Measurements from ENCODE around the gene OR10A6.

Gene OR10A6, protein sequence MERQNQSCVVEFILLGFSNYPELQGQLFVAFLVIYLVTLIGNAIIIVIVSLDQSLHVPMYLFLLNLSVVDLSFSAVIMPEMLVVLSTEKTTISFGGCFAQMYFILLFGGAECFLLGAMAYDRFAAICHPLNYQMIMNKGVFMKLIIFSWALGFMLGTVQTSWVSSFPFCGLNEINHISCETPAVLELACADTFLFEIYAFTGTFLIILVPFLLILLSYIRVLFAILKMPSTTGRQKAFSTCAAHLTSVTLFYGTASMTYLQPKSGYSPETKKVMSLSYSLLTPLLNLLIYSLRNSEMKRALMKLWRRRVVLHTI

DNA sequence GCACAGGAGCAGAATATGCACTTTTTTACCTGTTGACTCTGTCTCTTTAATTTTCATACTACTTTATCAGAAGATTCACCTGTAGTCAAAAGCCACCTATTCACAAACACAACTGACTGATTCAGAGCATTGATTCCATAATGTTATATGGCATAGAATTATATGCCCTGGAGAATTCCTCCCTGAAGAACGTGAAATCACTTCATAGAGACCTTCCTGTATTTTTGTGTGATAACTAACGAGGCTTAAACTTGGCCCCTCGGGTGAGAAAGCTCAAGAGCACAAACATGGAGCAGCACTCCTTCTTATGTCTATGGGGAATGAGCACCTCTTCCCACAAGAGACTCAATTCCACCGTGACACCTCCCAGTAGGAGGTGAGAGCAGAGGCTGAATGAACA lies at the start of gene OR10A6:
OR10A6 (minus strand) TSS at position 101 of the 400 bp plus-strand sequence. CDS start 2,606 bp downstream, outside the sequence.
- DNase-seq (ENCODE audit: low spot score), result no peak

DNA sequence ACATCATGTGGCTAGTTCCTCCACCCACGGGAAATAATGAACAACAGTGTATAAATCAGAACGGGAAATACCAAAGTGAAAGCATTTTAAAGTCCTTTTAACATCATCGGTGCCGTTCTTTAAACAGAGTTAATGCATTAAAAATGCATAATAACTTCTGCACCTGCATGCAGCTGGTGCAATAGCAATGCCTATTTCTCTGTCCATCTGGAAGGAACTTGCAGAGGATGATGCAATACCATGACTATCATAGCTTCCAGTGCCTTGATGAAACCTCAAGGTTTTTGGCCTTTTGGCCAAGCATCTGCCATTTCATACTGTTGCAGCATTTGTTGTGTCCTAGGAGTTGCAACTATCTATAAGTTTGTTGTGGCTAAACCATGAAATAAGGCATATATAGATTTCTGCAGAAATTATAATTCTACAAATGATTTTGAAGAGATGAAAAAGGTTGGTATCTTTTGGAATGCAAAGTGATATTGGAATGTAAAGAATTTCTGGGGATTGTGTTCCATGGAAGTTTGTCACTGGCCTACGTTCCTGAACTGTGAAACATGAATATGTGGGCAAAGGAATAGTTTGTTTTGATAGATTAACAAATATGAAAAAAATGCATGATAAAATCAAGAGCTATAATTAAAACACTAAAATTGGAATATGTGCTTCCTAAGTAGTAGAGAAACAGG lies 46.3 kb upstream of the OR10A6 start:
- no peak for DNase-seq (ENCODE audit: low spot score)

DNA sequence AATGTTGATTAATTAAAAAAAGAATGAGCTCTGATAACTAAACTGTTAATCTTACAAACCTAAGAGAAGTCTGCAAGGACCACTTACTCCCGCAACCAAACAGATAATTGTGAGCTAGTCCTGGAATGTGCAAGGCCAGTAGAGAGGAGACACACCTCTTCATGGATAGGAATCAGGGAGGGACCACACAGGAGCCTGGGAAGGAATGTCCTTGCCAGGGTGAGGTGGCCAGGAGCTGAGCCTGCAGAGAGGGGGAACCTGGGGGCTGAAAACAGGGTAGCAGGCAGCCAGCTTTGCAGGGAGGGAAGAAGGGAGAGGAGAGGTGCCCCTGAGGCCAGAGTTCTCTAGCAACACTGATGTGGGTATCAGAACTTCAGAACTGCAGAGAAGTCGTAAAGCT lies 43.6 kb upstream of the OR10A6 start:
- no peak for DNase-seq (ENCODE audit: low spot score)

DNA sequence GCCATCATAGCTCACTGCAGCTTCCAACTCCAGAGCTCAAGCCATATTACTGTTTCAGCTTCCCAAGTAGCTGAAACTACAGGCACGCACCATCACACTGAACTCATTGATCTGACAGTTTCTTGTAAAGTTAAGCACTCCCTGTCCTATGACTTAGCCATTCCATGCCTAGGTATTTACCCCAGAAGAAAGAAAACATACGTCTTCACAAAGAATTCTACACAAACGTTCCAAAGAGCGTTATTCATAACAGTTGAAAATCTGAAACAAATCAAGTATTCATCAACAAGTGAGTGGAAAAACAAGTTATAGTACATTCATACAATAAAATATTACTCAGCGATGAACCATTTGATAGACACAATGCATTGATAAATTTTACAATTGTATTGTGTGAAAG lies 41.9 kb upstream of the OR10A6 start:
- no peak for DNase-seq (ENCODE audit: low spot score)

DNA sequence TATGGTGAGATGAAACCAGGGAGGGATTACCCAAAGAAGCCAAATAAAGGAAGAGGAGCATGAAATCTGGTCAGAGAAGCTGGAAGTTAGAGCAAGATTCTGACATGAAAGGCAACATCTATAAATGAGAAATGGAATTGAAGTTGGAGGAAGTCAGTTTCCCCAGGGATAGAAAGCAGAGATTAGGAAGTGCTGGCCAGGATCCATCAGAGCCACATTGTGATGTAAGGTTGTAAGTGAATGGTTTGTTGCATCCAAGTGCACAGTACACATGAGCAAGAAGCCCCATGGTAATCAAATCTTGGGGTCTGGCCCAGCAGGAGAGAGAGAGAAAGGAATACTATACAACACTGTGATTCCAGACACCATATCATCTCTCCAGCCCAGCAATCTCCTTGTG lies 40.8 kb upstream of the OR10A6 start:
- DNase-seq (ENCODE audit: low spot score), result no peak

DNA sequence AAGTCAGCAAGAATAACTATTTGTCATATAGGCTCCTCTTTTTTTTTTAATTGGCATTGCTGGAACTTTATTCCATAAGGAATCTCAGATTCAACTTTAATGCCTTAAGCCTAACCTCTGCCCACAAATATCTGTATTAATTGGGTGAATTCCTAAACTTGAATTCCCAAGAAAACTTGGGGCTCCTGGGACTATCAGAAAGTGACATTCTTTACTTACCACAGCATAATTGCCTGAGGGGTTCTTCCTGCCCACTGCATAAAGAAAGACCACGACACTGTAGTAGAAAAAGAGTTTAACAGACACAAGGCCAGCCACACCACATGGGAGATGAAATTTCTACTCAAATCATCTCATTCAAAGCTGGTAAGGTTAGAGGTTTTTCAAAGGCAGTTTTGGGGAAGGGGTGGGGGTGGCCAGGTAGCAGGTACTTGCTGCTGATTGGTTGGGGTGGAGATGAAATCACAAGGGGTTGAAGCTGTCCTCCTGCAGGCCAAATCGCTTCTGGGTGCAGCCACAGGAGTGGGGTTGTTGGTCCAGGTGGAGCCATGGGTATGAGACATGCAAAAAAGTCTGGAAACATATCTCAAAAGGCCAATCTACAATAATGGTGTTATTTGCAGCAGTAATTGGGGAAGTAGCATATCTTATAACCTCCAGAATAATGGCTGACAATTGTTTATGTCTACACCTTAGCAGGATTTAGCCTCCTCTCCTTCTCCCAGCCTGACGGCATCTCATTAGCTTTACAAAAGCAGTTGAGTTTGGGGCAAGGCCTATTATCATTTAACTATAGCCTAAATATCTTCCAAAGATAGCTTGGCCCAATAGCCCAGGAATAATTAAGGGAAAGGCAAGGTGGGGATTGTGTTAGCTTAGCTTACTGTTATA lies 38.9 kb upstream of the OR10A6 start:
- no peak for DNase-seq (ENCODE audit: low spot score)

DNA sequence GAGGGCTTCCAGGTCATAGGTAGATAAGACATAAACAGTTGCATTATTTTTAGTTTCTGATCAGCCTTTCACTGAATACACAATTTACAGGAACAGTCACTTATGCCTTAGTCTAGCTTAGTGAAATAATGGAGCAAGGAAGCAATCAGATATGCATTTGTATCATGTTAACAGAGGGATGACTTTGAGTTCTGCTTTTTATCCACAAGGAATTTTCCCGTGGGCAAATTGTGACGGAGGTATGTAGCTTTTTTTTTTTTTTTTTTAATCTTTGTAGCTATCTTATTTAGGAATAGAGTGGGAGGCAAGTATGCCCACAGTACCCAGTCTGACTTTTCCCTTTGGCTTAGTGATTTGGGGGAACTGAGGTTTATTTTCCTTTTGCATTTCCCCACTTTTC lies 37.6 kb upstream of the OR10A6 start:
- no peak for DNase-seq (ENCODE audit: low spot score)

DNA sequence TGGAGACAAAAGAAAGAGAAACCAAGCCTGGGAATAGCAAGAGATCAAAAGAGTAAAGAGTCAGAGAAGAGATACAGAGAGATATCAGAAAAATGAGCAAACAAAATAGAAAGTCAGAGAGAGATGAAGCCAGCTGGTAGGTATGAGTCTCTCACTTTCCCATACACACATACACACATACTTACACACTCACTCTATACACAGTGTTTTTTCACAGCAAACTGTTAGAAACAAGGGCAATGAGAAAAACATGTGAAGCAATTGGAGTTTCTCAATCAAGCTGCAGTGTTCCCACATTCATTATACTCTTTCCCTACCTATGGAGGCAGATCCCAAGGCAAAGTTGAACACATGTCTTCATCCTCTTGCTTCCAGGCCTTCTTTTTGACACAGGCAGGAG lies 36.8 kb upstream of the OR10A6 start:
- DNase-seq (ENCODE audit: low spot score), result no peak

DNA sequence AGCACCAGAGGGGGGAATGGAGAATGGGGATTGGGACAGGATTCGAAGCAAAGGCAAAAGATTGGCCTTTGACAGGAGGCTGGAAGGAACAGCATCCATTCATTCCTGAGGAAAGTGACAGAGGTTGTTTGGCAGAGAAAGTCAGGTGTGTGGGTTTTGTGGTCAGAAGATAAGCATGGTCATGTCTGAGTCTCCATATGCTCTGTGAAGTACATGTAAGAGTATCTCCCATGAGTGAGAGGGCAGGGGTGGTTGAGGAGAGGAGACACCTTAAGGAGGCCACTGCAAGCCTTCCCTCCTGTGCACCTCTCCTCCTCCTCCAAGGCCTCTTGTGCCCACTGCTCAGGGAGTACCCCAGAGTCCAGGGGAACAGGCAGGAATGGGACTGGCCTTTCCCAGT lies 36.0 kb upstream of the OR10A6 start:
- no peak for DNase-seq (ENCODE audit: low spot score)

DNA sequence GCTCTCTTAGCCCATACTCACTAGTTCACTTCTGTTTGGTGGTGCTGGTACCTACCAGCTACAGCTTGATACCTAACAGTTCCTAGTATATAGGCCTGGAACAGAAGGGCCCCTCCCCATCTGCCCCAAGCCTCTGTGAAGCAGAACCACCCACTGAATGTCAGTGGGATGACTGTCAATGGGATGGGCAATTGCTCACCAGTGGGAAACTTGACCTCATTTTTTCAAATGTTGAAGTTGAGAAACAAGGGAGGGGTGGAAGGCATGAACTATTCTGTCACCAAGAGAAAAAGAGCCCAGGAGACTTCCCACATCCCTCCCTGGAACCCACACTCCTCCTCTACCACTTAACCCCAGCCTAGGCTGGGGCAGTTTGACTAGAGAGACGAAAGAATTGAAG lies 34.3 kb upstream of the OR10A6 start, which contains the start of gene NLRP10:
NLRP10 (minus strand) TSS at position 62 of the 400 bp plus-strand sequence. CDS start 1,952 bp downstream, outside the sequence.
- DNase-seq (ENCODE audit: low spot score), result no peak

DNA sequence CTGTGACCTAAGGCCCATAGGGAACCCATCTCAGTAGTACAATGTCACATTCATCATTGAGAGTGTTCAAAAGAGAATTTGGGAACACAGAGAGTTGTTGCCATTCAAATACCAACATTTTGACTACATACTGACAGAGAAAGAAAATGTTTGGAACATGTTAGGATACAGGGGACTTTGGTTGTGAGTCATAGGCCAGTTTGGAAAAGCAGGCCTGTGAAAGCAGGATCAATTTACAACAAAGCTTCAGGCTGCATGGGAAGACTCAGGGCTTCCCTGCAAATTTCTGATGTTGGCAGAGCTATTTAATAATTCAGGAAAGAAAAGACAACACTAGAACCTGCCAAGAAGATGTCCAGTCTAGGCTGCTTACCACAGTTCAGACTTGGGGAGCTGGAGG lies 33.8 kb upstream of the OR10A6 start:
- DNase-seq (ENCODE audit: low spot score), result no peak

DNA sequence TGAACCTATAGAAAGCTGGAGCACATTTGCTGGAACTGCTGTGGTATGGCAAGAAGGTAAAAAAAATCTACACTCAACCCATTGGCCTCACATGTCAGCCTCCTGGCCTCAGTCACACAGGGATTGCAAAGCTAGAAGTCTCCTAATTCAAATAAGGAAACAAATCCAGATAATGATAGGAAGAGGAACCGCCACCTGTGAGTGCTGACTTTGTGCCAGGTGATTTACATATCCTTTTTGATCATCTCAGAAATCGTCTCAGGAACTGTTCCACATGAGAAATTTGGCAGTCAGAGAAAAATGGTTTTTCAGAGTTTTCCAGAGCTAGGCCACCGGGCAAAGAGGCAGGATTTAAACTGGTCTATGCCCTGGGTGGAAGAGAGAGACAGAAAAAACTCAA lies 33.2 kb upstream of the OR10A6 start:
- DNase-seq (ENCODE audit: low spot score), result no peak

DNA sequence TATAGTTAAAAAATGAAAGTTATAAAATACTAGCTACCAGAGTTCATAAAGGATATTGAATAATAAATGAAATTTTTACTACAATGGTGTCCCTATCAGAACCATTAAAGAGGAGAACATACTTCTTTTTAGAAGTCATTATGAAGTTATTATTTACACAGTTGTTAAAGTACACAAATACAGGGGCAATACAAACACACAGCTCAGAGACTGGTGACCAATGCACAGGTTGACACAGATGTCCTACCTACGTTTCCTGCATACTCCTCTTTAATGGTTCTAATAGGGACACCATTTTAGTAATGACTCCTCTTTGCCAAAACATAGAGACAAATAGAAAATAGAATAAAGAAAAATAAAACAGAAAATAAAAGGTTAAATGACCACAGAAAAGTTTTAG lies 24.1 kb upstream of the OR10A6 start:
- DNase-seq (ENCODE audit: low spot score), result no peak

DNA sequence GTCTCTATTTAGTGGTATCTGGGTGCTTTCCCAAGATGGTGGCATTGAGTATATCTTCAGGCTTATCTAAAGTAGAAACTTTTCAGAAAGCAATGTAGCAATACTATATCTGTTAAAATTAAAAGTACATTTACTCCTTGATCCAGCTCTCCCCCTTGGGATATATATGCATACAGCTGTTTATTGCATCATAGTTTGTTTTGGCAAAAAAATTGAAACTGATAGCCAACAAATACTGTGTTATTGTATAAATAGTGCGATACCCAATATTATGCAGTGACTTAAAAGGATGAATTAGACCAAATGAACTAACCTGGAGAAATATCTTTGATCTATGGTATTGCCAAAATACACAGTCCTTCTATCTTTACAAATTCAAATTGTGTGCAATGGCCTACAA lies 18.9 kb upstream of the OR10A6 start:
- no peak for DNase-seq (ENCODE audit: low spot score)

DNA sequence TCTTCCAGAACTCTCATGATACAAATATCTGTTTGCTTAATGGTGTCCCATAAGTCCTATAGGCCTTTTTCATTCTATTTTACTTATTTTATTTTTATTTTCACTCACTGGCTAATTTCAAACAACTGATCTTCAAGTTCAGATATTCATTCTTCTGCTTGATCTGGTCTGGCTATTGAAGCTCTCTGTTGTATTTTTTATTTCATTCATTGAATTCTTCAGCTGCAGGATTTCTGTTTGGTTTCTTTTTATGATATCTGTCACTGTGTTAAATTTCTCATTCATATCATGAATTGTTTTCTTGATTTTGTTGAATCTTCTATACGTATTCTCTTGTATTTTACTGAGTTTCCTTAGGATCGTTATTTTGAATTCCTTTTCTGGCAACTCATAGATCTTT lies 13.1 kb upstream of the OR10A6 start:
- no peak for DNase-seq (ENCODE audit: low spot score)

DNA sequence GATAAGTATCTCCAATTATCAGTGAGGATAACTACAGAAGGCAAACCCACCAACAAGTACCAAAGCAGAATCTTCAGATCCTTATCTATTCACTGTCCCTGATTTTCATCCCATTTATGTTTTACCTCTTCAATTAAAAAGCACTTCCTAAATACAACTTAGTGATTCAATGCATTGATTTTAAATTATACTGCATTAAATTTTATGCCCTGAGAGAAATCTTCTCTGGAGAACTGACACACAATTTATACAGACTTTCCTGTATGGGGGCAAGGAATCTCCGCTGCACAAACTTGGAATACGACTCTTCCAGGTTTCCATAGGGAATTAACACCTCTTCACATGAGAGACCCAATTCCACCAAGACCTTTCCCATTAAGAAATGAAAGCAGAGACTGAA lies 10.5 kb upstream of the OR10A6 start, which contains the start of gene OR10A3:
OR10A3 (minus strand) TSS at position 101 of the 400 bp plus-strand sequence. CDS start 2,188 bp downstream, outside the sequence.
- no peak for DNase-seq (ENCODE audit: low spot score)

DNA sequence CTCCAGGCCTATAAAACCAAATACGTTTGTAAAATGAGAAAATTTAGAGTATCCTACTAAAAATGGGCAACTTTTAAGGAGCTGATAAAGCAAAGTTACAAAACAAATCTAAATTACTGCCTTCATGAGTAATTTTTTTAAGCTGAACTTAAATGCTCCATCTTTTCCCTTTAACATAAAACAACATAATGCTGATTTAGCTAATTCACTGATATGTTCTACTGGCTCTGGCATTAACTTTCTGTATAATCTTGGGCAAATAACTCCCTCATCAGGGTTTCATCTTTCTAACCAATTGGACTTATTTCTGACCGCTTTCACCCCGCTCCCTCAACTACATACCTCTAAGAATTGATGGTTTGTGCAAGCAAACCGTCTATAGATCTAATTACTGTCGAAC lies 10.1 kb upstream of the OR10A6 start:
- no peak for DNase-seq (ENCODE audit: low spot score)

DNA sequence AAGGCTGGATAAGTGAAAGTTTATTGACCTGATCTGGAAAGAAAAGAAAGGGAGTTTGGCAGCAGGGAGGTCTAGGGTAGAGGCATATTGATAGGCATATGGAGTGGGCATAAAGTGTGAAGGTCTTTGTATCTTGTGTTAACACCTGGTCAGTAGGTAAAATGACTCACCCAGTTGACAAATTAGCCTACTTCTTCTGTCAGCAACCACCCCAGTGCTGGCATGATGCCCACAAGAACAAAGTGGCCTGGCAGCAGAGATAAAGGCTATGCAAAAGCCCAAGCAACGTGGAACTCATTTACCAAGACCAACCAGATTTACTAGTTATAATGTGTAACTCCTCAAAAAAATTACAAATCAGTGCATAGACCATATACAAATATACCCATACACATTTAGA lies 5.5 kb upstream of the OR10A6 start:
- DNase-seq (ENCODE audit: low spot score), result no peak

DNA sequence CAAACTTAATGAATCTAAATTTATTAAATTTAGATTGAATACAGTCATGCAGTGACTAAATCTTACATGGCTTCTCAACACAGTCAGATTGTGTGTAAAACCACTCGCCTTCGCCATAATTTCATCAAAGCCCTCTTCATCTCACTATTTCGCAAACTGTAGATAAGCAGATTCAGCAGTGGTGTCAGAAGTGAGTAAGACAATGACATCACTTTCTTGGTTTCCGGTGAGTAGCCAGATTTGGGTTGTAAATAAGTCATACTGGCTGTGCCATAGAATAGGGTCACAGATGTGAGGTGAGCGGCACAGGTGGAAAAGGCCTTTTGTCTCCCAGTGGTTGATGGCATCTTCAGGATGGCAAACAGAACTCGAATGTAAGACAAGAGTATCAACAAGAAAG lies 3.4 kb downstream of the OR10A6 start:
- no peak for DNase-seq (ENCODE audit: low spot score)

DNA sequence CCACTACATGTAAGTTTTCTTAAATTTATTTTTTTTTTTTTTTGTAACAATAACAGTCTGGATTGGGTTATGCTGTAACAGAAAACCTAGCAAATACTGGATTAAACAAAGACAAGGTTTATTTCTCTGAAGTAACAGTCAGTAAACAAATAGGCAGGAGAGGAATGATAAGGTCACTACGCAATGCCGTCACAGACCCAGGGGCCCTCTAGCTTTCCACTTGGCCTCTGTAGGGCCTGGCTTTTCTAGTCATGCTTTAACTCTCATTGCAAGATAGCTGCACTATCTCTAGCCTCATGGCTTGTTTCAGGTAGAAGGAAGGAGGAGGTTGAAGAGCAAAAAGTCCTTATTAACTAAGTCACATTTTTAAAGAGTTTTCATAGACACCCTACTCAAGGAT lies 6.5 kb downstream of the OR10A6 start:
- no peak for DNase-seq (ENCODE audit: low spot score)

DNA sequence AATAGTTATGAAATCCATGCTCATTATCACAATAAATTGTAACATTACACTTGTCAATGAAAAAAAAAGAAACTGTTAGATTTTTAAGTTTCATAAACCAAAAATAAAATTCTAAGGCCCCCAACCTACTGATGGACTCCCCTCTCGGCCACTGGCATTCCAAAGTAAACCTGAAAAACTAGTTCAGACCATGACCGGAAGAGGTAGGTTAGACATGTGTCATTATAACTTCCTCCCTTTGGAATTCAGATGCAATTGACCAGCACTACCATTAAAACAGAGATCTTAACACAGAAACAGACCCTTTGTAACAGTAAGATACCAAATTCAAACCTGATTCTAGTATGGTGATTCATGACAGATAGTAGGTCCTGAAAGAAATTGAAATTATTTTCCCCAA lies 12.9 kb downstream of the OR10A6 start:
- no peak for DNase-seq (ENCODE audit: low spot score)

DNA sequence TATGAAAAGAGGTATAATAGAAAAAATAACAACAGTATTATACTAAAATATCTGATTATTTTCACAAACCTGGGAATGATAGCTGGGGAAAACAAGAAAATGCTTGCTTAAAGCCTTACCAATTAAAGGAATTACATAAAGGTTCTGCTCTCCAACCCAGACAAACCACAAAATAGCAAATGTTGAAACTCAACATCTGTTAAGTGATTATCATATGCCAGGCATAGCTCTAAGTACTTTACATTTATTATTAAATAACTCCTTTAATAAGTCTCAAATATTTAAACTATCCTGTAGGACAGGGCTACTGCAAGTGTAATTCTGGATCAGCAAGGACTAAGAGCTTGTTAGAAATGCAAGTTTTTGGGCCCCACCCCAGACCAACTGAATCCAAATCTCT lies 20.1 kb downstream of the OR10A6 start:
- DNase-seq (ENCODE audit: low spot score), result no peak

Measured in globus pallidus (tissue), 1 donor.